SU-DHL-6 (cell line): ENCODE measurements around the gene PF4V1.

Experiments used
- EZH2phosphoT487 ChIP-seq: fragments of 200-600 bp; sonication (generic), shearing (Covaris generic); conservative IDR thresholded peaks from 2 replicates; pipeline ENCODE4 v1.6.1; 2018; ENCODE audit warnings: mild to moderate bottlenecking, antibody characterized with exemption, low read length, moderate library complexity, mixed read lengths
- TF ChIP-seq, protein P1 (sequence below): fragments of 200-600 bp; sonication (generic); IDR thresholded peaks from one replicate; pipeline ENCODE4 v1.5.1; 2017; ENCODE audit warnings: antibody characterized with exemption, mild to moderate bottlenecking, low read length, moderate library complexity; ENCODE audit not compliant: insufficient read depth, poor library complexity, severe bottlenecking

DNA sequence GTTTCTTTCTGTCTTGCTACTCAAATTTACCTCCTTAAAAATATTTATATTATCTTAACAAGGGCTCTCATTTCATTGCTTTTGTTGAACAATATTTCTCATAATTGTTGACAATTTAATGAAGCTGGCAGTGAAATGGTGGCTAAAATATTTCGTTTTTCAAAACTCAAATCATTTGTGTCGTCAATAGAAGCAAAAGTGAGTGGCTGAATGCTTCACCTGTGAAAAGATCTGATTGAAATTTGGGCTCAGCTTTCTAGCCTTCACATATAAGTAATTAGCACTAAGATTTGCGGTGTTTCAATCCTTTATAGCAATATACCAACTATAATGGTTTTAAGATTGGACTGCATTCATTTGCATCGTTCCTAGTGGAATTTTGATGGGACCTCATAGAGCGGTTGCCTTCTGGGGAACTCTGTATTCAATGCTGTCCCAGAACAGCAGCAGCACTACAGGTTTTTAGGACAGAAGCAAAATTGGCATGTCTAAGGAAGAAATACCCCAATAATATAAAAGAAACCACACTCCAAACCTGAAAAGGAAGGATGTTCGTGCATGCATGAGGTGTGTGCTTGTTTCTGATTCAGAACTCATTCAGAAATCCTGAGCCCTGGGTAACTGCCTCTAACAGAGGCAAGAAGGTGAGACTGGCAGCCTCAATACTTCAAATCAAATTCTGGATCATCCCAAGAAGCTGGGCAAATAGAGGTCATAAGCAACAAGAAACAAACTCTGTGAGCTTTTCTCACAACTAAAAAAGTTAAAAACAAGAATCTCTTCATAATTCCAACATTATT lies 18.6 kb downstream of the PF4V1 start:
- TF ChIP-seq, protein P1, sequence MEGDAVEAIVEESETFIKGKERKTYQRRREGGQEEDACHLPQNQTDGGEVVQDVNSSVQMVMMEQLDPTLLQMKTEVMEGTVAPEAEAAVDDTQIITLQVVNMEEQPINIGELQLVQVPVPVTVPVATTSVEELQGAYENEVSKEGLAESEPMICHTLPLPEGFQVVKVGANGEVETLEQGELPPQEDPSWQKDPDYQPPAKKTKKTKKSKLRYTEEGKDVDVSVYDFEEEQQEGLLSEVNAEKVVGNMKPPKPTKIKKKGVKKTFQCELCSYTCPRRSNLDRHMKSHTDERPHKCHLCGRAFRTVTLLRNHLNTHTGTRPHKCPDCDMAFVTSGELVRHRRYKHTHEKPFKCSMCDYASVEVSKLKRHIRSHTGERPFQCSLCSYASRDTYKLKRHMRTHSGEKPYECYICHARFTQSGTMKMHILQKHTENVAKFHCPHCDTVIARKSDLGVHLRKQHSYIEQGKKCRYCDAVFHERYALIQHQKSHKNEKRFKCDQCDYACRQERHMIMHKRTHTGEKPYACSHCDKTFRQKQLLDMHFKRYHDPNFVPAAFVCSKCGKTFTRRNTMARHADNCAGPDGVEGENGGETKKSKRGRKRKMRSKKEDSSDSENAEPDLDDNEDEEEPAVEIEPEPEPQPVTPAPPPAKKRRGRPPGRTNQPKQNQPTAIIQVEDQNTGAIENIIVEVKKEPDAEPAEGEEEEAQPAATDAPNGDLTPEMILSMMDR, result no peak
- no peak for TF ChIP-seq EZH2phosphoT487
